Tongue (tissue), 2 donors: ENCODE results near the gene ABHD14A. TPM values are rescaled to one million over a fixed set of nuclear protein-coding genes. Genes with fewer than 3 reads are reported as not detected.

Experiments used
- DNase-seq: peaks from one replicate; pipeline ENCODE4 v3.0.0-alpha.2; 2015
- total RNA-seq: library from RNA; depleted of rRNA; stranded (reverse); fragments of >200 nt; gene quantifications from one replicate; pipeline ENCODE4 v1.2.3, GENCODE V29; 2014

ABHD14A gene
- total RNA-seq, 1 donor from 2014 or later, result 14.1 TPM

GRCh38 chr3:51957520-51958205, 17.2 kb upstream of the ABHD14A start:
- no peak for DNase-seq

DNA sequence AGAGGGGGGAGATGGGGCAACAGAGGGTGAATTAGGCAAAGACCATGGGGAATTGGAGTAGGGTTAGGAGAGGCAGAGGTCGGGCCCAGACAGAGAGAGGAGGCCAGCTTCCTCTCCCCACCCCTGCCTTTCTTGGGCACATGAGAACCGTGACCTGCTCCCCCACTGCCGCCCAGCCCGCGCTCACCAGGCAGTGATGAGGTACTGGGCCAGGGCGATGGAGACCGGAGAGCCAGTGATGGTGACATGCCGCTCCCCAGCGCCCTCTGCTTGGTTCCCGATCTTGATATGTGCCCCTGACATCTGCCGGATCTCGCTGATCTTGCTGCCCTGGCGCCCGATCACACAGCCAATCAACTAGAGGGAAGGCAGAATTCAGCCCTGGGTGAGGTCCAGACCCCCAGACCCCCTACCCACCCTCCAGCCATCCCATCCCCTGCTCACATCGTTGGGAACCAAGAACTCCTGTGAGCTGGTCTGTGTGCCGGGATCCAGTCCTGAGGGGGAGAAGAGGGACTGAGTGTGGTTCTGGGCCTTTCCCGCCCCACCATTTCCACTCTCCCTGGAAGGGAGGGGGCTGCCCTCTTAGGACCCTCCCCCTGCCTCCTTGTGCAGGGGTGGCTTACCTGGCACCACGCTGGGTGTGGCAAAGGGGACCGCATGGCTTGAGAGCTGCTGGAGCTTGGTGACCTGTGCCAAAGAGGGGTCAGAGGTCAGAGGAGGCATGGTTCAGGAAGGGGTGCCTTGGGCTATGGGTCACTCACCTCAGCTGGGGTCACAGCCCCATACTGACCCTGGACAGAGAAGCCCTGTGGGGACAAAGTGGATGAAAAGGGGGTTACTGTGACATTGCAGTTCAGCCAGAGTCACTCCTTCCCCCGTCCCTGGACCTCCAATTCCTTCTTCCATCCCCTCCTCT, 16.0 kb upstream of the ABHD14A start:
- DNase-seq, result no peak

GRCh38 chr3:51959651-51960050, 15.2 kb upstream of the ABHD14A start:
- no peak for DNase-seq

GRCh38 chr3:51960386-51960785, 14.5 kb upstream of the ABHD14A start:
- DNase-seq, result no peak

DNA sequence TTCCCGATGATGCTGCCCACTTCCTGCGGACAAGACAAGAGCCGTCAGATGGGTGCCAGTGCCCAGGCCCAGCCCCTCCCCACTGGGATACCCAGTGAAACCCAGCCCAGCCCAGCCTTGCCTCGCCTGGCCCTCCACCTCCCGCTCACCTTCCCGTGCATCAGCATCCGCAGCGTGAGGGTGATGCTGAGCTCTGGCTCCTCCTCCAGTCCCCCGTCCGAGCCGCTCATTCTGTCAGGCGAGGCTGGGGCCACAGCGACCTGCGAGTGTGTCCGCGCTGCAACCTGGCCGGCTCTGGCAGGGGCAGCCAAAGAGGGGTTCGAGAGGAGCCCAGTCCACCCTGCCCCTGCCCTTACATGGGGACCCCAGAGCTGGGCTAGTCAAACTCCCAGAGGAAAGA, 13.9 kb upstream of the ABHD14A start:
- no peak for DNase-seq

GRCh38 chr3:51961602-51962569, 13.0 kb upstream of the ABHD14A start:
- no peak for DNase-seq

GRCh38 chr3:51962854-51963530, 11.9 kb upstream of the ABHD14A start:
- DNase-seq, result peak; percentile 78

GRCh38 chr3:51963951-51964451, 10.9 kb upstream of the ABHD14A start:
- peak; percentile 94 for DNase-seq

DNA sequence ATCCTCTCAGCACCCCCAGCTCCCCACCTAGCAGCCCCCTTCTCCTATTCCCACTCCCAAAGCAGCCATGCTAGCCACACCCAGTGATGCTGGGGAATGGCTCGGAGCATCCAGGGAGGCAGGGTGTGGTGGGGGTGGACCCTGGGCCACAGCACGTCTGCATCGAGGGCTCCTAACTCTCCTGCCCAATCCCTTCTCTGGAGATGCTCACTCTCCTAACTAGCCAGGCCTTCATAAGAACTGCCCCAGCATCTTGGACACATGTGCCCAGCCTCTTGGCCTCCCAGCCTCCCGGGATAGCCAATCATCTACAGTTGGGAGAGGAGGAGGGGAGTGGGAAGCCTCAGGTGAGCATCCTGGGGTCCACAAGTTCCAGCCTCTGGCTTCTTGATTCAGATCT, 10.3 kb upstream of the ABHD14A start:
- DNase-seq, result no peak

DNA sequence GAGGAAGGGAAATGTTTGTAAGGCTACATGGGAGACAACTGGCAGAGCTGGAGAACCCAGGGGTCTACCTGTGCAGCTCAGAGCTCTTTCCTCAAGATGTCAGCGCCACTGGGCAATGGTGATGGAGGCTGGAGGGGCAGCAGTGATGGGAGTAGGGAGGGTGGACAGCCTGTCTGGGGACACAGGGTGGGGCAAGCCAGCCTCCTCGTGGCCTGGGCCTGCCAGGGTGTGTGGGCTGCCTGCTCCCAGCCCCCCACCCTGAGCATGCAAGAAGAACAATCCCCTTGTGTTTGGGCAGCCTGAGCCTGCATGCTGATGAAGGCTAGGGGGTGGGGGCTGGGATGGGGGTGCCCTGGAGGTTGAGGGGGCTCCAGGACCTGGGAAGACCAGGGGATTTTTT, 8.8 kb upstream of the ABHD14A start:
- DNase-seq, result no peak

GRCh38 chr3:51966486-51966885, 8.4 kb upstream of the ABHD14A start:
- no peak for DNase-seq

DNA sequence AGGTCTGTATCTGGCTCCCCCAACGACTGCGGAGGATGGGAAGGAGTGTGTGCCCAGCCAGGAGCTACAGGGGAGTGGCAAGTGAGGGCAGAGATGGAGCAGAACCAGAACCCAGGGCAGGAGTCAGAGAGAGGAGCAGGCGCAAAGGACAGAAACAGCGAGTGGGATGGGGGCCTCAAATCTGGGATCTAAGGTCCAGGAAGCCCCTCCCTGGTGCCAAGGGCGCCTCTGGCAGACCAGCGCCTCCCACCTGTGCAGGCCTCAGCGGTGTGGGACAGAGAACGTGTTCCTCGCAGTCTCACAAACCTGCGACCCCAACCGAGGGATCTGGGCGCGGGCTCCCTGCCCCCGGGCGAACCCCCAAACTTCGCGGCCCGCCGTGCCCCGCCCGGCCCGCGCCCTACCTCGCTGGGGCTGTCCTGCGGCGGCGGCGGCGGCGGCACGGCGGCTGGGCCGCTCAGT, 7.9 kb upstream of the ABHD14A start:
- no peak for DNase-seq

GRCh38 chr3:51967384-51968169, 7.3 kb upstream of the ABHD14A start, which contains the start of gene PCBP4:
Gene PCBP4 (minus strand): TSS chr3:51967454. CDS start chr3:51961240, 6,214 bp downstream.
- peak; percentile 84 for DNase-seq

- peak; percentile 64 for DNase-seq
Observed at GRCh38 chr3:51968170-51968775, 6.6 kb upstream of the ABHD14A start.

- DNase-seq, result no peak
Observed at GRCh38 chr3:51968883-51969678, 5.8 kb upstream of the ABHD14A start.

GRCh38 chr3:51969841-51970240, 5.0 kb upstream of the ABHD14A start:
- no peak for DNase-seq

GRCh38 chr3:51970606-51971300, 4.1 kb upstream of the ABHD14A start:
- no peak for DNase-seq

DNA sequence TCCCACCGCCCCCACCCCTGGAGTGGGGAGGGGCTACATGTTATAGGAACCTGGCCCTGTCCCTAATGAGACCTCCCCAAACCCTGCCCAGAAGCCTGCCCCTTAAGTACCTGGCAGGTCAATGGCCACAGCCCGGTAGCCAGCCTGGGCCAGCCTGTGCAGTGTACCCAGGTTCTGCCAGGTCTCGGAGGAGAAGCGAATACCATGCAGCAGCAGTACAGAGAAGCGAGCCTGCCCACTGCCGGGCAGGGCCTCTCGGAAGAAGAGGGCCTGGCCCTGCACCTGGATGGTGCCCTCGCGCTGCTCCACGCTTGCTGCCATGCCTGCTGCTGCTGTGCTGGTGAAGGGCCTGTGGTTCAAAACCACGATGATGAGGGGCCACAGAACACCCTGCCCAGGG, 3.5 kb upstream of the ABHD14A start:
- DNase-seq, result no peak
